Mesenchymal stem cell (in vitro differentiated cells and primary cell): Measurements from ENCODE around the gene COL4A2.

Source experiments
- DNase-seq: peaks from one replicate; pipeline ENCODE4 v3.0.0-alpha.2; 2013
- H2AFZ ChIP-seq: one replicate; pipeline ENCODE4 v1.6.1; 2013; ENCODE audit warnings: low read depth, mild to moderate bottlenecking, control low read depth, inconsistent platforms, low read length, moderate library complexity
- H2AK5ac ChIP-seq: 2 replicates; pipeline ENCODE4 v1.6.1; 2013; ENCODE audit warnings: low read length, moderate library complexity, mild to moderate bottlenecking, inconsistent platforms; ENCODE audit not compliant: severe bottlenecking
- H2BK120ac ChIP-seq: one replicate; pipeline ENCODE4 v1.6.1; 2013; ENCODE audit warnings: low read depth, mild to moderate bottlenecking, inconsistent platforms, low read length, moderate library complexity
- H2BK12ac ChIP-seq, 2 experiments: one replicate each; pipeline ENCODE4 v1.6.1; 2013; ENCODE audit warnings: inconsistent platforms in 2 of 2, low read length in 2 of 2, mild to moderate bottlenecking in 2 of 2, moderate library complexity in 2 of 2, control low read depth in 1 of 2
- H2BK15ac ChIP-seq: one replicate; pipeline ENCODE4 v1.6.1; 2013; ENCODE audit warnings: mild to moderate bottlenecking, low read depth, inconsistent platforms; ENCODE audit not compliant: poor library complexity, severe bottlenecking
- H2BK5ac ChIP-seq: 2 replicates; pipeline ENCODE4 v1.6.1; 2013; ENCODE audit warnings: low read depth, mild to moderate bottlenecking, low read length, control low read depth, inconsistent platforms; ENCODE audit not compliant: poor library complexity, severe bottlenecking
- H3K14ac ChIP-seq, 2 experiments: one replicate each; pipeline ENCODE4 v1.6.1; 2013; ENCODE audit warnings: inconsistent platforms in 2 of 2, low read length in 2 of 2, control low read depth in 1 of 2, mild to moderate bottlenecking in 1 of 2, moderate library complexity in 1 of 2
- H3K18ac ChIP-seq, 2 experiments: one replicate each; pipeline ENCODE4 v1.6.1; 2013; ENCODE audit warnings: inconsistent platforms in 2 of 2, low read length in 2 of 2, control low read depth in 1 of 2, low read depth in 1 of 2, mild to moderate bottlenecking in 1 of 2
- H3K23ac ChIP-seq, 2 experiments: one replicate each; pipeline ENCODE4 v1.6.1; 2013; ENCODE audit warnings: inconsistent platforms in 2 of 2, low read length in 2 of 2, mild to moderate bottlenecking in 2 of 2, moderate library complexity in 2 of 2, control low read depth in 1 of 2
- H3K27ac ChIP-seq: 2 replicates; pipeline ENCODE4 v1.5.1; 2013; ENCODE audit warnings: mild to moderate bottlenecking, moderate library complexity, low read length, control low read depth, inconsistent platforms; ENCODE audit not compliant: poor library complexity, severe bottlenecking
- H3K27me3 ChIP-seq, 2 experiments: 2 replicates each; pipeline versions ENCODE4 v1.6.1 to v1.7.0; 2013; ENCODE audit warnings: low read length in 2 of 2, mild to moderate bottlenecking in 2 of 2, moderate library complexity in 2 of 2, control low read depth in 1 of 2, inconsistent platforms in 1 of 2; ENCODE audit not compliant: control insufficient read depth in 1 of 2, insufficient read depth in 1 of 2
- H3K36me3 ChIP-seq, 2 experiments: 2 replicates each; pipeline versions ENCODE4 v1.6.1 to v1.7.0; 2013; ENCODE audit warnings: low read length in 2 of 2, control low read depth in 1 of 2, inconsistent platforms in 1 of 2, low read depth in 1 of 2, mild to moderate bottlenecking in 1 of 2; ENCODE audit not compliant: insufficient read depth in 2 of 2, control insufficient read depth in 1 of 2
- H3K4ac ChIP-seq, 2 experiments: one replicate each; pipeline ENCODE4 v1.6.1; 2013; ENCODE audit warnings: inconsistent platforms in 2 of 2, low read length in 2 of 2, mild to moderate bottlenecking in 2 of 2, moderate library complexity in 2 of 2, control low read depth in 1 of 2, low read depth in 1 of 2
- H3K4me1 ChIP-seq: 2 replicates; pipeline ENCODE4 v1.6.1; 2013; ENCODE audit warnings: low read depth, low read length, control low read depth; ENCODE audit not compliant: control insufficient read depth, insufficient read depth
- H3K4me2 ChIP-seq: 2 replicates; pipeline ENCODE4 v1.6.1; 2013; ENCODE audit warnings: low read length, mild to moderate bottlenecking, inconsistent platforms; ENCODE audit not compliant: poor library complexity, severe bottlenecking
- H3K4me3 ChIP-seq, 2 experiments: 2 replicates each; pipeline versions ENCODE4 v1.5.1 to v1.7.0; 2013; ENCODE audit warnings: low read length in 2 of 2, mild to moderate bottlenecking in 2 of 2, control low read depth in 1 of 2, low read depth in 1 of 2; ENCODE audit not compliant: insufficient read depth in 1 of 2
- H3K79me1 ChIP-seq: replicated peaks from 2 replicates; pipeline ENCODE4 v1.6.1; 2013; ENCODE audit warnings: mild to moderate bottlenecking, control low read depth, low read length, inconsistent platforms; ENCODE audit not compliant: poor library complexity, severe bottlenecking
- H3K9ac ChIP-seq: 2 replicates; pipeline ENCODE4 v1.7.0; 2013; ENCODE audit warnings: mild to moderate bottlenecking, low read length, moderate library complexity
- H3K9me3 ChIP-seq: 2 replicates; pipeline ENCODE4 v1.7.0; 2013; ENCODE audit warnings: mild to moderate bottlenecking, low read length; ENCODE audit not compliant: control insufficient read depth
- H4K8ac ChIP-seq: one replicate; pipeline ENCODE4 v1.6.1; 2013; ENCODE audit warnings: inconsistent platforms, mild to moderate bottlenecking, low read length, moderate library complexity
- H4K91ac ChIP-seq: one replicate; pipeline ENCODE4 v1.6.1; 2013; ENCODE audit warnings: mild to moderate bottlenecking, low read length, inconsistent platforms
- WGBS: methylation state at CpG from one replicate; pipeline ENCODE4 v1.1.7; 2013; ENCODE audit warnings: mixed read lengths; 5-methylcytosine and 5-hydroxymethylcytosine counted together

Gene COL4A2

DNA sequence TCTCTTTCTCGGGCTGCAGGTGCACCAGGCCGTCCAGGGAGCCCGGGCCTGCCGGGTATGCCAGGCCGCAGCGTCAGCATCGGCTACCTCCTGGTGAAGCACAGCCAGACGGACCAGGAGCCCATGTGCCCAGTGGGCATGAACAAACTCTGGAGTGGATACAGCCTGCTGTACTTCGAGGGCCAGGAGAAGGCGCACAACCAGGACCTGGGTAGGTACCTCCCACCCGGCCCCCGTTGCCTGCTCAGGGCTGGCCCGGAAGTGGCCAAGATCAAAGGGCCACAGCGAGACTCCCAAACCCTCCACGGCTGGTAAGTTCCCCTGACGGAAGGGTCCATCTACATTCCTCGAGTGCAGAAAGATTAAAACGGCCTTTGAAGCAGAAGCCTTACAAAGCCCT, 199.3 kb downstream of the COL4A2 start:
- H2BK120ac ChIP-seq: no peak overlapping the region
- H3K9ac ChIP-seq: no peak overlapping the region
- H2BK15ac ChIP-seq: no peak overlapping the region
- H3K79me1 ChIP-seq: peaks cover 8% of the 10 kb centered on the region
- H3K4me3 ChIP-seq: peak overlapping the region in 1 of 2 experiments; percentile 11
- H3K18ac ChIP-seq: no peak overlapping the region
- no peak overlapping the region for H3K27ac ChIP-seq
- peak overlapping the region in 1 of 2 experiments; percentile 29 for H3K14ac ChIP-seq
- peaks cover 55 to 82% of the 10 kb centered on the region in 2 experiments for H3K36me3 ChIP-seq
- H2BK5ac ChIP-seq: no peak overlapping the region
- no peak overlapping the region for H3K23ac ChIP-seq
- no peaks in the 10 kb centered on the region for H3K27me3 ChIP-seq
- no peak overlapping the region for H4K8ac ChIP-seq
- DNase-seq: no peak
- no peak overlapping the region for H3K4ac ChIP-seq
- H3K9me3 ChIP-seq: no peaks in the 10 kb centered on the region
- H3K4me2 ChIP-seq: no peak overlapping the region
- peaks cover 43% of the 10 kb centered on the region for H3K4me1 ChIP-seq
- peak overlapping the region; percentile 34 for H4K91ac ChIP-seq
- peak overlapping the region in 1 of 2 experiments; percentile 67 for H2BK12ac ChIP-seq
- H2AFZ ChIP-seq: no peak overlapping the region
- H2AK5ac ChIP-seq: no peak overlapping the region
- 96% methylated on average over 18 of the region's 18 CpGs for whole genome bisulfite sequencing

DNA sequence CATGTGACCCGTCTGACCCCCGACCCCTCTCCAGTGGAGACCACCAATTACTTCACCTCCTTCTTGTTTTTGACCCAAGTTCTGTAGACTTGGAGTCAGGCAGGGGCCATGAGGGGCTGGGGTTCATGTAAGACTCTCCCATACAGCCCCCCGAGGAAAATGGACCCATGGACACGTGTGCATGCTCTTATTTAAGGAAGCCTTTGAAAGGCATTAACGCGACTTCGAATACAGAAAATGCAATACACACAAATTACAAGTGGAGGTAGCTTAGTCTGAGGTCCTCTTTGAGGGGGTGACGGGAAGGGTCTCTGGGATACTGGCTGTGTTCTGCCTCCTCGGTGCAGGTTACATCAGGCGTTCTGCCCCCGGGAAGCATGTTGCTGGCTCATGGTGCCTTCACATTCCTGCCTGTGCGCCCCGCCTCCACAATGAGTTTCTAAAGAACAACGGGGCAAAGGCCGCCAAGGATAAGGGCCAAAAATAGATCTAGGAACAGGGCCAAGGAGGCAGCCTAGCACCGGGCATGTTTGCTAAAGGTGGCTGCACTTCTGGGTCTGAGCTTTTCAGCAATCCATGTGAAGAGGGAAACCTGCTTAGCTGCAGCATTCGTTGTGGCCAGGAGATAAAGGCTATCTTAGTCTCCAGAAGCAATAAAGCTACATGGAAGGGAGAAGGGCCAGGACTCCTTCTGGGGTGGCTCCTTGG, 199.9 kb downstream of the COL4A2 start:
- Histone ChIP-seq H2AK5ac (no peak overlapping the region), H2AFZ (no peak overlapping the region), H3K4ac (no peak overlapping the region), H2BK15ac (no peak overlapping the region), H3K9me3 (no peaks in the 10 kb centered on the region), H3K36me3 (peaks cover 54 to 82% of the 10 kb centered on the region in 2 experiments), H3K4me3 (no peak overlapping the region), H2BK12ac (no peak overlapping the region), H4K91ac (peak overlapping the region; percentile 34), H2BK5ac (no peak overlapping the region), H2BK120ac (no peak overlapping the region), H4K8ac (peak overlapping the region; percentile 7), H3K23ac (no peak overlapping the region), H3K14ac (no peak overlapping the region), H3K27ac (peak overlapping the region; percentile 4), H3K4me1 (peaks cover 43% of the 10 kb centered on the region), H3K9ac (no peak overlapping the region), H3K79me1 (peaks cover 6% of the 10 kb centered on the region), H3K27me3 (no peaks in the 10 kb centered on the region), H3K18ac (no peak overlapping the region), H3K4me2 (no peak overlapping the region)
- WGBS: 77% methylated on average over 17 of the region's 17 CpGs
- DNase-seq: peak; percentile 65

DNA sequence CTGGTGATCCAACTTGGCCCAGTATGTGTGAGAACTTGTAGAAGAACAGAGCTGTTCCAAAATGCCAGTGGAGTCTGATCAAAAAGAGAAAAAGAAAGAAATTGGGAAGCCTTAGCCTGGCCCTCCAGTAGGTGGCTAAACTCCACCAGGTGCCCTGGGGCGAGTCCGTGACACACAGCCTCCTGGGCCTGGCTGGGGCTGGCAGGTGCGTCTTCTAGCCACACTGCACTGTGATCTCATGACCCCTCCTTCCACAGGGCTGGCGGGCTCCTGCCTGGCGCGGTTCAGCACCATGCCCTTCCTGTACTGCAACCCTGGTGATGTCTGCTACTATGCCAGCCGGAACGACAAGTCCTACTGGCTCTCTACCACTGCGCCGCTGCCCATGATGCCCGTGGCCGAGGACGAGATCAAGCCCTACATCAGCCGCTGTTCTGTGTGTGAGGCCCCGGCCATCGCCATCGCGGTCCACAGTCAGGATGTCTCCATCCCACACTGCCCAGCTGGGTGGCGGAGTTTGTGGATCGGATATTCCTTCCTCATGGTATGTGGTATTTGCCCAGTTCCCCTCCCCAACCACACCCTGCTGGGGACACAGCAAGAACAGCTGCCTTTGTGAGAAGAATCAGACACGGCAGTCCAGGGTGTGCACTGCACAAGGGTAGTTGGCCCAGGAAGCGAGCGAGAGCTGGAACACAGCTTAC, 200.7 kb downstream of the COL4A2 start:
- Histone ChIP-seq H3K27ac (no peak overlapping the region), H2BK15ac (peak overlapping the region; percentile 44), H3K79me1 (peaks cover 2% of the 10 kb centered on the region), H2AK5ac (no peak overlapping the region), H3K23ac (peak overlapping the region in 1 of 2 experiments; percentile 24), H3K9me3 (no peaks in the 10 kb centered on the region), H3K4me2 (no peak overlapping the region), H2BK5ac (no peak overlapping the region), H2BK12ac (peak overlapping the region; percentile 60 to 61), H3K36me3 (peaks cover 56 to 82% of the 10 kb centered on the region in 2 experiments), H4K8ac (no peak overlapping the region), H3K9ac (no peak overlapping the region), H2AFZ (no peak overlapping the region), H3K18ac (peak overlapping the region; percentile 37 to 61), H3K4me1 (peaks cover 43% of the 10 kb centered on the region), H4K91ac (peak overlapping the region; percentile 64), H3K14ac (peak overlapping the region in 1 of 2 experiments; percentile 46), H3K4me3 (no peak overlapping the region), H3K4ac (peak overlapping the region in 1 of 2 experiments; percentile 20), H3K27me3 (no peaks in the 10 kb centered on the region), H2BK120ac (no peak overlapping the region)
- 98% methylated on average over 23 of the region's 23 CpGs for WGBS
- no peak for DNase-seq

DNA sequence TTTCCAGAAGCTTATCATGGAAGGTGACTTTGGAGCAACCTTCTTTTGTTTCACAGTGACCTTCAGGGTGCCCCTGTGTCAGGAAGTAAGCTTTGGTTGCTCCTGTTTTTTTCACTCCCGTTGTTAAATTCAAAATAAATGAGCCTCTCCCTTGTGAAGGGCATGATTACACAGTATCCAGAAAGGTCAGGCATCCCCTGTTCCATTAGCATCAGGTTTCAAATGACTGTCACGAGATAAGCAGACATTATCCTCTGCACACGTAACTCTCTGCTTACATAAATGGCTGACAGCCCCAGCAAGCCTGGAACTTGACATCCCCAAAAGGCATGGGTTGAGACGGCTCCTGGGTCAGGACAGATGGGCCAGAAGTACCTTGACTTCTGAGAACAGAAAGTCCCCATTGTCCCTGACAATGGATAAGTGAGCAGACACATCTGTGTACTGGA, 202.4 kb downstream of the COL4A2 start:
- peaks cover 53 to 80% of the 10 kb centered on the region in 2 experiments for H3K36me3 ChIP-seq
- no peak overlapping the region for H2AFZ ChIP-seq
- no peak overlapping the region for H2BK120ac ChIP-seq
- no peaks in the 10 kb centered on the region for H3K27me3 ChIP-seq
- H2AK5ac ChIP-seq: no peak overlapping the region
- peak overlapping the region in 1 of 2 experiments; percentile 52 for H3K4ac ChIP-seq
- no peak overlapping the region for H3K14ac ChIP-seq
- 74% methylated on average over 4 of the region's 4 CpGs for WGBS
- H3K27ac ChIP-seq: no peak overlapping the region
- no peak overlapping the region for H3K23ac ChIP-seq
- peak overlapping the region in 1 of 2 experiments; percentile 22 for H2BK12ac ChIP-seq
- H2BK5ac ChIP-seq: no peak overlapping the region
- H3K79me1 ChIP-seq: no peaks in the 10 kb centered on the region
- H3K18ac ChIP-seq: peak overlapping the region in 1 of 2 experiments; percentile 3
- peak; percentile 48 for DNase-seq
- peak overlapping the region; percentile 66 for H4K8ac ChIP-seq
- no peak overlapping the region for H3K4me2 ChIP-seq
- H2BK15ac ChIP-seq: no peak overlapping the region
- H4K91ac ChIP-seq: no peak overlapping the region
- no peak overlapping the region for H3K9ac ChIP-seq
- H3K4me1 ChIP-seq: peaks cover 30% of the 10 kb centered on the region
- H3K4me3 ChIP-seq: no peak overlapping the region
- H3K9me3 ChIP-seq: no peaks in the 10 kb centered on the region
